ENCODE data around the gene H6PD.

H6PD gene

GRCh38 chr1:9260059-9260766, 25.6 kb downstream of the H6PD start:
- DNase-seq = no peak

- no peak for DNase-seq
Measured at GRCh38 chr1:9261496-9261895, 26.9 kb downstream of the H6PD start.

- no peak for DNase-seq
Measured at GRCh38 chr1:9262096-9262986, 27.8 kb downstream of the H6PD start.

GRCh38 chr1:9263276-9263855, 28.8 kb downstream of the H6PD start:
- no peak for DNase-seq

- no peak for DNase-seq
Measured at GRCh38 chr1:9263984-9264872, 29.7 kb downstream of the H6PD start.

GRCh38 chr1:9265037-9265436, 30.5 kb downstream of the H6PD start:
- no peak for DNase-seq

GRCh38 chr1:9265968-9266367, 31.4 kb downstream of the H6PD start:
- no peak for DNase-seq

GRCh38 chr1:9267352-9267686, 32.7 kb downstream of the H6PD start:
- no peak for DNase-seq

- DNase-seq = no peak
Measured at GRCh38 chr1:9267827-9268581, 33.4 kb downstream of the H6PD start.

GRCh38 chr1:9269078-9269501, 34.5 kb downstream of the H6PD start:
- DNase-seq = no peak

GRCh38 chr1:9269721-9270120, 35.1 kb downstream of the H6PD start:
- DNase-seq = no peak

- peak; percentile 26 for DNase-seq
Measured at GRCh38 chr1:9270290-9270883, 35.8 kb downstream of the H6PD start.

GRCh38 chr1:9271283-9271682, 36.7 kb downstream of the H6PD start:
- no peak for DNase-seq

- DNase-seq = no peak
Measured at GRCh38 chr1:9271861-9272595, 37.5 kb downstream of the H6PD start.

- no peak for DNase-seq
Measured at GRCh38 chr1:9273177-9273576, 38.6 kb downstream of the H6PD start.

GRCh38 chr1:9275161-9275560, 40.6 kb downstream of the H6PD start:
- no peak for DNase-seq

- DNase-seq = no peak
Measured at GRCh38 chr1:9275567-9276034, 41.0 kb downstream of the H6PD start.

GRCh38 chr1:9278116-9278515, 43.5 kb downstream of the H6PD start:
- no peak for DNase-seq

GRCh38 chr1:9278585-9279153, 44.1 kb downstream of the H6PD start:
- no peak for DNase-seq

GRCh38 chr1:9279172-9279840, 44.7 kb downstream of the H6PD start:
- DNase-seq = no peak

Measured in NCI-H2227 treated with DMSO at 0.1 percent for 48 hours (cell line).